GM12801 (cell line): ENCODE measurements around the gene CSNK1E.

Source experiments
- CTCF ChIP-seq: IDR thresholded peaks from one replicate; pipeline ENCODE4 v1.5.1; 2011; ENCODE audit warnings: control low read depth; ENCODE audit not compliant: insufficient read length; ENCODE audit errors: extremely low read depth

CSNK1E gene

GRCh38 chr22:38316364-38317121, 690 bp downstream of the CSNK1E start:
- no peak for TF ChIP-seq CTCF

- no peak for TF ChIP-seq CTCF
Observed at GRCh38 chr22:38315823-38316363, 1.3 kb downstream of the CSNK1E start.

GRCh38 chr22:38314933-38315822, 2.1 kb downstream of the CSNK1E start:
- no peak for TF ChIP-seq CTCF

- TF ChIP-seq CTCF, result no peak
Observed at GRCh38 chr22:38314051-38314932, 2.9 kb downstream of the CSNK1E start.

- TF ChIP-seq CTCF, result no peak
Observed at GRCh38 chr22:38313384-38313955, 3.8 kb downstream of the CSNK1E start.

- no peak for TF ChIP-seq CTCF
Observed at GRCh38 chr22:38312261-38312800, 4.9 kb downstream of the CSNK1E start.
